Progenitor cell of endocrine pancreas (in vitro differentiated cells): Measurements from ENCODE around the gene SPSB1. TPM values are rescaled to one million over a fixed set of nuclear protein-coding genes. Genes with fewer than 3 reads are reported as not detected.

ENCODE experiments used
- DNase-seq: peaks from one replicate; pipeline ENCODE4 v3.0.0; 2021; ENCODE audit warnings: low spot score; ENCODE audit not compliant: unreplicated experiment
- H3K27ac Mint-ChIP-seq: 2 replicates; pipeline ENCODE4 v1.8.0; 2021; ENCODE audit warnings: mild to moderate bottlenecking, moderate library complexity, mixed read lengths
- H3K27me3 Mint-ChIP-seq: 2 replicates; pipeline ENCODE4 v1.8.0; 2021; ENCODE audit warnings: mixed read lengths
- H3K36me3 Mint-ChIP-seq: 2 replicates; pipeline ENCODE4 v1.8.0; 2022; ENCODE audit warnings: mixed read lengths; ENCODE audit not compliant: insufficient read depth
- H3K4me1 Mint-ChIP-seq: 2 replicates; pipeline ENCODE4 v1.8.0; 2021; ENCODE audit warnings: low read depth, mixed read lengths
- H3K4me3 Mint-ChIP-seq: 2 replicates; pipeline ENCODE4 v1.8.0; 2021; ENCODE audit warnings: low read depth, mild to moderate bottlenecking, moderate library complexity, mixed read lengths
- H3K9me3 Mint-ChIP-seq: 2 replicates; pipeline ENCODE4 v1.8.0; 2021; ENCODE audit warnings: low read depth, mixed read lengths
- CTCF ChIP-seq: fragments of 200-600 bp; sonication (generic); IDR thresholded peaks from one replicate; pipeline ENCODE4 v1.5.0; 2021; ENCODE audit warnings: antibody characterized with exemption, mild to moderate bottlenecking; ENCODE audit not compliant: unreplicated experiment
- total RNA-seq: library from RNA; stranded (reverse); gene quantifications from 2 replicates; pipeline ENCODE4 v1.2.1, GENCODE V29; 2021

SPSB1 gene
- total RNA-seq, 1 donor from 2014 or later, result 6.6 TPM

GRCh38 chr1:9281071-9281827 lies 11.4 kb upstream of the SPSB1 start:
- Mint-ChIP-seq H3K36me3 (peaks cover 1% of the 10 kb centered on the region), H3K9me3 (peaks cover 9% of the 10 kb centered on the region), H3K4me3 (no peak overlapping the region), H3K27ac (no peak overlapping the region), H3K4me1 (peaks cover 15% of the 10 kb centered on the region), H3K27me3 (peaks cover 4% of the 10 kb centered on the region)
- no peak for TF ChIP-seq CTCF
- DNase-seq, result no peak

GRCh38 chr1:9281908-9282695 lies 10.6 kb upstream of the SPSB1 start:
- DNase-seq, result no peak
- Mint-ChIP-seq H3K27me3 (peaks cover 5% of the 10 kb centered on the region), H3K9me3 (peaks cover 9% of the 10 kb centered on the region), H3K27ac (no peak overlapping the region), H3K36me3 (peaks cover 1% of the 10 kb centered on the region), H3K4me3 (no peak overlapping the region), H3K4me1 (peaks cover 15% of the 10 kb centered on the region)
- TF ChIP-seq CTCF, result no peak

GRCh38 chr1:9282696-9282955 lies 10.1 kb upstream of the SPSB1 start:
- no peak for TF ChIP-seq CTCF
- H3K27ac Mint-ChIP-seq, result no peak overlapping the region
- no peak overlapping the region for H3K4me3 Mint-ChIP-seq
- DNase-seq, result no peak
- peaks cover 15% of the 10 kb centered on the region for H3K4me1 Mint-ChIP-seq
- peaks cover 5% of the 10 kb centered on the region for H3K27me3 Mint-ChIP-seq
- H3K36me3 Mint-ChIP-seq, result peaks cover 1% of the 10 kb centered on the region
- peaks cover 9% of the 10 kb centered on the region for H3K9me3 Mint-ChIP-seq

- Mint-ChIP-seq H3K4me1 (peaks cover 11% of the 10 kb centered on the region), H3K27me3 (peaks cover 5% of the 10 kb centered on the region), H3K4me3 (no peak overlapping the region), H3K9me3 (peaks cover 13% of the 10 kb centered on the region), H3K36me3 (peaks cover 3% of the 10 kb centered on the region), H3K27ac (no peak overlapping the region)
- DNase-seq, result no peak
- no peak for TF ChIP-seq CTCF
These were observed 8.6 kb upstream of the SPSB1 start for GRCh38 chr1:9284061-9284460.

GRCh38 chr1:9286556-9286955 lies 6.1 kb upstream of the SPSB1 start:
- DNase-seq, result no peak
- Mint-ChIP-seq H3K4me3 (no peak overlapping the region), H3K27ac (no peak overlapping the region), H3K4me1 (no peaks in the 10 kb centered on the region), H3K36me3 (peaks cover 3% of the 10 kb centered on the region), H3K27me3 (peaks cover 3% of the 10 kb centered on the region), H3K9me3 (peaks cover 14% of the 10 kb centered on the region)
- TF ChIP-seq CTCF, result no peak
